ENCODE data around the gene DISP2.

Gene DISP2

DNA sequence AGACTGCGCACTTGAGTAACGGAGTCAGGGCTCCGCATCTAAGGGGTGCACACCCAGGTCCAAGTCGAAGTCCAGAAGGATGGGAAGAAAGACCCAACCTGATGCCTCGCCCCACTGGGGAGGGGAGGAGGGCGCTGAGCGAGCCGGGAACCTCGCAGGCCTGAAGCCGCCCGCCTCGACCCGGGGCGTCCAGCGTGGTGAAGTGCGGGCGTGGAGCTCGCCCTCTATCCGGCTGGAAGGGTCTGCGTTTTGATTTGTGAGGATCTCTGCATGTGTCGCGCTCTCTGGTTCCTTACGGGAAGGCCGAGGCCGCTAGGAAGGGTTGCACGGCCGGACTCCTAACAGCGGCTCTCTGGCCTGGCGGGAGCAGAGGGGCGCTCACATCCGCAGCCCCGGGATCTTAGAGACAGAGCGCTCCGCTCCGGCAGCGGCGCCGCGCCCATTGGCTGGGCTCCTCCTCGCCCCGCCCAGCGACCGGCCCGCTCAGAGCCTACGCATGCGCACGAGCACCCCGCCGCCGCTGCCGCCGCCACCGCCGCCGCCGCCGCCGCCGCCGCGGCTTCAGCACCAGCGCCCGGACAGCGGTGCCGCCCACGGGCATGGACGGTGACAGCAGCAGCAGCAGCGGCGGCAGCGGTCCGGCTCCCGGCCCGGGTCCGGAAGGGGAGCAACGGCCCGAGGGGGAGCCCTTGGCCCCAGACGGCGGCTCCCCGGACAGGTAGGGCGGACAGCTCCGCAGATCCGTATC lies at the start of gene DISP2:
TSS of gene DISP2 (plus strand) at position 497 of the 748 bp plus-strand sequence. CDS start at position 600, 103 bp downstream.
- no peak for TF ChIP-seq CTCF (conservative IDR thresholded peaks at IDR 0.05; ENCODE audit: control insufficient read depth, insufficient read depth, low read depth, low read length)
- H3K4me3 ChIP-seq (ENCODE audit: control insufficient read depth, low read depth, low read length) = peak within 1 kb of the TSS; percentile 43
- peak; percentile 60 for DNase-seq (ENCODE audit: low read depth)

- no peak for TF ChIP-seq CTCF (conservative IDR thresholded peaks at IDR 0.05; ENCODE audit: control insufficient read depth, insufficient read depth, low read depth, low read length)
- DNase-seq (ENCODE audit: low read depth) = no peak
- H3K4me3 ChIP-seq (ENCODE audit: control insufficient read depth, low read depth, low read length) = no peak overlapping the region
Observed at GRCh38 chr15:40309344-40309862, 48.6 kb upstream of the DISP2 start.

DNA sequence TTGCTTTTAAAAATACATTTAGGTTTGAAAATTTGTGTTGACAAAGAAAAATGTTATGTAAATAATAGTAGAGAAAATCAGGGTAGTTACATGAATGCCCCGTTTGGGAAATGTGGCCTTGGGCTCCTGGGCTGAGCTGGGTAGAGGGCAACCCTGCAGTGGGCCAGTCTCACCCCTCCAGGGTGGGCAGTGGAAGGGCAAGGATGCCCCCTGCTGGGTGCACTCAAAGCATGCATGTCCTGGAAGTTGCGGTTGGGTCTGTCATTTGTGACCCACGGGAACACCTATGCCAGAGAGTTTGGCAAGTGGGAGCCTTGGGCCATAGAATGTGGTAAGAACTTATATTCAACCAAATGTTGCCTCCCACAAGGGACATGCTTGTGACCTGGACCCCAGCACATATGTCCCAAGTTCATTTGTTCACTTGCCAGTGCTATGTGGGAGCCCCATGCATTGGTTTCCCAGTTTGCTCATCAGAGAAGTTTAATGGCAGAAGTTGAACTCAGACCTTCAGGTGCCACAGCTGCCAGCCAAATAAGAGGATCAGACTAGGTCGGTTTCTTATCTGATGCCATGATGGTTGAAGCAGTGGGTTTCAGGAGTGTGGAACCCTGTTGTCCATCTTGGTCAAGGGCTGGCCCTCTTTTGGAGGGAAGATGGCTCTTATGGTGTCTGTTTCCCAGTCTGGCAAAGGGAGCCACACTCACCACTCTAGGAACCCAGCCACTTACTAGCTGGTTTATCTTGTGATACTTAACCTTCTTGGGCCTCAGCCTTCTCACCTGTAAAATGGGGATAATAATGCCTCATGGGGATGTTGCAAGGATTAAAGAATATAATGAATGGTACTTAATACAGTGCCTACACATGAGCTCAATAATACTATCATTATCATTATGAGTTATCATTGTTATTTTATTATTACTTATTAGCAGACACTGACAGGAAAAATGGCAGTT lies 47.7 kb upstream of the DISP2 start:
- DNase-seq (ENCODE audit: low read depth) = peak; percentile 30
- H3K4me3 ChIP-seq (ENCODE audit: control insufficient read depth, low read depth, low read length) = no peak overlapping the region
- peak; percentile 73 for TF ChIP-seq CTCF (conservative IDR thresholded peaks at IDR 0.05; ENCODE audit: control insufficient read depth, insufficient read depth, low read depth, low read length)

GRCh38 chr15:40310993-40311392 lies 47.0 kb upstream of the DISP2 start:
- no peak for DNase-seq (ENCODE audit: low read depth)
- H3K4me3 ChIP-seq (ENCODE audit: control insufficient read depth, low read depth, low read length) = no peak overlapping the region
- no peak for TF ChIP-seq CTCF (conservative IDR thresholded peaks at IDR 0.05; ENCODE audit: control insufficient read depth, insufficient read depth, low read depth, low read length)

GRCh38 chr15:40312370-40313158 lies 45.5 kb upstream of the DISP2 start:
- TF ChIP-seq CTCF (conservative IDR thresholded peaks at IDR 0.05; ENCODE audit: control insufficient read depth, insufficient read depth, low read depth, low read length) = no peak
- DNase-seq (ENCODE audit: low read depth) = no peak
- H3K4me3 ChIP-seq (ENCODE audit: control insufficient read depth, low read depth, low read length) = no peak overlapping the region
